Transverse colon (tissue), 4 donors: ENCODE results near the gene CHCHD5. TPM values are rescaled to one million over a fixed set of nuclear protein-coding genes. Genes with fewer than 3 reads are reported as not detected.
"Not testable (repeated sequence)": the region's sequence is repeated elsewhere in the genome, so short reads cannot be mapped to it uniquely, and the experiment has no call there.

Experiments used
- DNase-seq: peaks from one replicate; pipeline ENCODE4 v3.0.0-alpha.2; 2019
- H3K27ac ChIP-seq, 4 donors: fragments of 200-600 bp; sonication (generic); 2 replicates each; pipeline ENCODE4 v1.5.1; 2016 to 2018; ENCODE audit warnings: inconsistent platforms in 4 of 4
- H3K27me3 ChIP-seq: fragments of 200-600 bp; sonication (generic); 2 replicates; pipeline ENCODE4 v1.5.1; 2017; ENCODE audit warnings: inconsistent platforms
- H3K36me3 ChIP-seq, 4 donors: fragments of 200-600 bp; sonication (generic); 2 replicates each; pipeline ENCODE4 v1.5.1; 2017 to 2019; ENCODE audit warnings: inconsistent platforms in 4 of 4
- H3K4me1 ChIP-seq, 4 donors: fragments of 200-600 bp; sonication (generic); 2 replicates each; pipeline ENCODE4 v1.5.1; 2017 to 2020; ENCODE audit warnings: inconsistent platforms in 4 of 4
- H3K4me3 ChIP-seq, 4 donors: fragments of 200-600 bp; sonication (generic); 1 replicate in 1 of 4; 2 replicates in 3 of 4; pipeline versions ENCODE4 v1.5.1 to v1.6.1; 2017 to 2019; ENCODE audit warnings: inconsistent platforms in 4 of 4
- H3K9me3 ChIP-seq, 2 donors: fragments of 200-600 bp; sonication (generic); 2 replicates each; pipeline ENCODE4 v1.5.1; 2017 to 2019; ENCODE audit warnings: inconsistent platforms in 2 of 2
- CTCF ChIP-seq, 5 experiments: fragments of 200-600 bp in 3 of 5; fragments of 450-650 bp in 2 of 5; sonication (generic) in 3 of 5; IDR thresholded peaks; 1 replicate in 2 of 5; 2 replicates in 3 of 5; pipeline ENCODE4 v1.5.1; 2016 to 2017; ENCODE audit warnings: antibody characterized with exemption in 5 of 5, inconsistent platforms in 3 of 5, mild to moderate bottlenecking in 2 of 5, moderate library complexity in 1 of 5
- EP300 ChIP-seq: sonication (generic); formaldehyde crosslinking; IDR thresholded peaks from one replicate; pipeline ENCODE4 v1.6.1; 2017; ENCODE audit warnings: antibody characterized with exemption, low read depth
- POLR2A ChIP-seq: fragments of 450-650 bp; IDR thresholded peaks from one replicate; pipeline ENCODE4 v1.6.1; 2016; ENCODE audit warnings: antibody characterized with exemption, mild to moderate bottlenecking, moderate library complexity
- POLR2AphosphoS5 ChIP-seq, 3 donors: sonication (generic); formaldehyde crosslinking; IDR thresholded peaks; one replicate each; pipeline ENCODE4 v1.6.1; 2016; ENCODE audit warnings: antibody characterized with exemption in 3 of 3
- WGBS, 2 donors: methylation state at CpG; one replicate each; pipeline ENCODE4 v1.1.5; 2018; ENCODE audit warnings: low coverage in 1 of 2; 5-methylcytosine and 5-hydroxymethylcytosine counted together
- in situ Hi-C, 4 donors: fragments of 200-750 bp; cut with MboI; loops; one replicate each; pipeline versions ENCODE4 v1.15.0 to v1.15.1; 2017; ENCODE audit warnings: low sequenced_read_pairs in 3 of 4, low pct_ligation_motif_present in 1 of 4, low pct_unique_long_range_greater_than_20kb in 1 of 4
- intact Hi-C: fragments of 100-400 bp; cut with DNase I; formaldehyde crosslinking; loops from one replicate; pipeline ENCODE4 v1.15.1; 2023; ENCODE audit warnings: low total_unique reads
- total RNA-seq, 4 donors: library from RNA; depleted of rRNA; stranded (reverse); fragments of >200 nt; gene quantifications; one replicate each; pipeline ENCODE4 v1.1.0, GENCODE V29; 2016

The CHCHD5 gene
- total RNA-seq, 4 donors from 2014 or later = 11.1 to 23.0 (median 17.1) TPM

- Histone ChIP-seq H3K4me3 (no peak overlapping the region), H3K4me1 (peaks cover 0 to 5% (median under 1%) of the 10 kb centered on the region in 4 donors), H3K27me3 (no peaks in the 10 kb centered on the region), H3K9me3 (no peaks in the 10 kb centered on the region), H3K36me3 (peaks cover 0 to 54% (median 20%) of the 10 kb centered on the region in 4 donors), H3K27ac (no peak overlapping the region)
- no peak for DNase-seq
- 99 to 100% methylated on average over 2 of the region's 2 CpGs for WGBS, 2 donors
- TF ChIP-seq POLR2A (no peak), EP300 (no peak)
- intact Hi-C loops = no loop called here
- in situ Hi-C loops = no loop called here
Observed at GRCh38 chr2:112548980-112549379, 35.4 kb upstream of the CHCHD5 start.

- no peak for DNase-seq
- H3K27ac ChIP-seq = no peak overlapping the region
- H3K4me1 ChIP-seq = no peaks in the 10 kb centered on the region
- 73 to 80% methylated on average over 1 to 3 of the region's 3 CpGs for WGBS, 2 donors
- in situ Hi-C loops = no loop called here
- H3K27me3 ChIP-seq = no peaks in the 10 kb centered on the region
- TF ChIP-seq CTCF (IDR thresholded peaks at IDR 0.05) = no peak
- no peak for TF ChIP-seq POLR2AphosphoS5 (IDR thresholded peaks at IDR 0.05)
- no peak for TF ChIP-seq EP300
- no peak overlapping the region for H3K4me3 ChIP-seq
- peaks cover 0 to 62% (median 29%) of the 10 kb centered on the region in 4 donors for H3K36me3 ChIP-seq
- H3K9me3 ChIP-seq = no peaks in the 10 kb centered on the region
- intact Hi-C loops = no loop called here
Observed at GRCh38 chr2:112566104-112566503, 18.3 kb upstream of the CHCHD5 start.

GRCh38 chr2:112566508-112566907 lies 17.9 kb upstream of the CHCHD5 start:
- intact Hi-C loops, H3K9me3 ChIP-seq, H3K27me3 ChIP-seq, H3K4me1 ChIP-seq, H3K4me3 ChIP-seq, in situ Hi-C loops, H3K27ac ChIP-seq, DNase-seq: not testable (repeated sequence)
- WGBS, 2 donors = 89 to 92% methylated on average over 3 to 5 of the region's 5 CpGs
- peaks cover 0 to 62% (median 28%) of the 10 kb centered on the region in 4 donors for H3K36me3 ChIP-seq

- Histone ChIP-seq H3K27ac (no peak overlapping the region), H3K36me3 (peaks cover 0 to 81% (median 26%) of the 10 kb centered on the region in 4 donors), H3K4me1 (no peaks in the 10 kb centered on the region), H3K9me3 (no peaks in the 10 kb centered on the region), H3K4me3 (no peak overlapping the region), H3K27me3 (no peaks in the 10 kb centered on the region)
- in situ Hi-C loops = loop anchor here in 1 of 4 donors (10.0 kb wide), 1 partner anchor 87 kb away; the partner anchor contains the start of gene TTL
- DNase-seq = no peak
- 69 to 83% methylated on average over 5 to 7 of the region's 7 CpGs for WGBS, 2 donors
- TF ChIP-seq POLR2A (no peak), CTCF (IDR thresholded peaks at IDR 0.05) (no peak), EP300 (no peak), POLR2AphosphoS5 (IDR thresholded peaks at IDR 0.05) (no peak)
- intact Hi-C loops = no loop called here
Observed at GRCh38 chr2:112572005-112572404, 12.4 kb upstream of the CHCHD5 start.

GRCh38 chr2:112577756-112578155 lies 6.7 kb upstream of the CHCHD5 start:
- no peak for TF ChIP-seq CTCF (IDR thresholded peaks at IDR 0.05)
- TF ChIP-seq POLR2A = no peak
- TF ChIP-seq EP300 = no peak
- H3K9me3 ChIP-seq = no peaks in the 10 kb centered on the region
- 62 to 66% methylated on average over 3 to 5 of the region's 5 CpGs for WGBS, 2 donors
- H3K27me3 ChIP-seq = no peaks in the 10 kb centered on the region
- DNase-seq = no peak
- H3K36me3 ChIP-seq = peaks cover 0 to 24% (median 5%) of the 10 kb centered on the region in 4 donors
- intact Hi-C loops (no loop called here), in situ Hi-C loops (loop anchor here in 2 of 4 donors (10.0 to 25.0 kb wide), 2 partner anchors 93 to 315 kb away; partner anchors contain the start of genes TTL (in 1 of the 2) and ZC3H8 (in 1 of the 2))
- H3K4me3 ChIP-seq = no peak overlapping the region
- H3K27ac ChIP-seq = no peak overlapping the region
- peaks cover 0 to 5% (median 0%) of the 10 kb centered on the region in 4 donors for H3K4me1 ChIP-seq
